Inferior parietal cortex (tissue), 1 donor: Measurements from ENCODE around the gene DOCK7.
"Not testable (repeated sequence)": the region's sequence is repeated elsewhere in the genome, so short reads cannot be mapped to it uniquely, and the experiment has no call there.

ENCODE experiments used
- DNase-seq: peaks from one replicate; pipeline ENCODE4 v3.0.0-alpha.2; 2016; ENCODE audit errors: extremely low spot score

DOCK7 gene

GRCh38 chr1:62530516-62531154, 157.6 kb downstream of the DOCK7 start:
- DNase-seq = peak; percentile 42

- DNase-seq = no peak
These were observed 159.0 kb downstream of the DOCK7 start for GRCh38 chr1:62529227-62529626.

DNA sequence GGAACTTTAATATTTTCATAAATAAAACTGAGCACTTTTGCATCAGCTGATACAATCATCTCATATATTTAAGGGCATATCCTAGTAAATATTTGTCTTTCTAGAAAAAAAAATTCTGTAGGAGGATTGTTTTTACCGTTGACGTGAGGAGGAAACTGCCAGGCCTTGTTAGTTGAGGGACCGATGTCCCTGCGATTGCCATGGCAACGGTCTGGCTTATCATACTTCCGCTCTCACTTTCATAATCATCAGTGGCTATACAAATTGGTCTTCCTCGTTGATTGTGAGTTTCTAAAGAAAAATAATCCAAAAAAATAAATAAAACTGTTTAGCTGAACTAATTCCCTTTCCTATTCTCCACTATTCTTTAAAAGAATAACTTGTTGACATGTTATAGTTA, 160.2 kb downstream of the DOCK7 start:
- no peak for DNase-seq

DNA sequence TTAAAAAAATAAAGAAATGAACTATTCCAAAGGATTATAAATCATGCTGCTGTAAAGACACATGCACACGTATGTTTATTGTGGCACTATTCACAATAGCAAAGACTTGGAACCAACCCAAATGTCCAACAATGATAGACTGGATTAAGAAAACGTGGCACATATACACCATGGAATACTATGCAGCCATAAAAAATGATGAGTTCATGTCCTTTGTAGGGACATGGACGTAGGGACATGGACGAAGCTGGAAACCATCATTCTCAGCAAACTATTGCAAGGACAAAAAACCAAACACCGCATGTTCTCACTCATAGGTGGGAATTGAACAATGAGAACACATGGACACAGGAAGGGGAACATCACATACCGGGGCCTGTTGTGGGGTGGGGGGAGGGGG, 160.8 kb downstream of the DOCK7 start:
- not testable (repeated sequence) for DNase-seq

GRCh38 chr1:62523860-62524259, 164.3 kb downstream of the DOCK7 start:
- no peak for DNase-seq

- no peak for DNase-seq
These were observed 171.6 kb downstream of the DOCK7 start for GRCh38 chr1:62516600-62516999.

DNA sequence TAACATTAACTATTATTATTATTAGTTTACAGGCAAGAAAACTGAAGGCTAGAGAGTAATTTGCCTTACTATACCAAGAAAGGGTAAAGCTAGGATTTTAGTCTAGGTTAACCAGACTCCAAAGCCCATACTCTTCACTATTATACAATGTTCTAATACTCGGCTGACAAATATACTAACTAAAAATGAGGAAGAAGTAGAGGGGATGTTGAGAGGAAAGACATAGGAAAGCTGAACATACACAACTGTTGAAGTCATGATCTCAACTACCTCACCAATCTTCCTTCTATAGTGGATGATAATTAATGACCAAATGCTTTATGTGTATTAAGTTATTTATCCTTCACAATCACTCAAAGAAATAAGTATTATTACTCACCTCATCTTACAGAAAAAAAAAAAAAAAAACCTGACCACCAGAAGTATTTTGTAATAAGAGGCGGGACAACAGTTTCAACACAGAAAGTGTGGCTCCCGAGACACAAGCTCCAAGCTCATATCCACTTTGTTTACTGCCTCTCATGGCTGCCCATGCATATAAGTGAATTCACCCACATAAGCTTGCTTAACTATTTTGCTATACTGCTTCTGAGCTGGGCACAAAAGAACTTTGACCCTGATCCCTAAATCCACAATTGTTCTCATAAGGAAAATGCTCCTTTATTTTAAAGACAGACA, 173.3 kb downstream of the DOCK7 start:
- no peak for DNase-seq

DNA sequence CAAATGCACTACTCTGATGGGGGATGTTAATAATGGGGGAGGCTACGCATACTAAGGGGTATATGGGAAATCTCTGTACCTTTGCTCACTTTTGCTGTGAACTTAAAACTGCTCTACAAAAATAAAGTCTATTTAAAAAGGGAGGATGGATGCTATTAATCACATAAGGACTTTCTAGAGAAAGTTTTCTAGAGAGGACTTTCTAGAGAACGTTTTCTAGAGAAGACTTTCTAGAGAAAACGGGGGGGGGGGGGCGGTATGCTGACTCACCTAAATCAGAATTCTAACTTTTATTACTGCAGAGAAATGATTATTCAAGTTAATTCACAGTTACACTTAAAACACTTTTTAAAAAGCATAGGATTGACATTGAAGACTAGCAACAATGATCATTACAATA, 175.2 kb downstream of the DOCK7 start:
- DNase-seq = no peak

GRCh38 chr1:62509028-62509427, 179.2 kb downstream of the DOCK7 start:
- DNase-seq = no peak

DNA sequence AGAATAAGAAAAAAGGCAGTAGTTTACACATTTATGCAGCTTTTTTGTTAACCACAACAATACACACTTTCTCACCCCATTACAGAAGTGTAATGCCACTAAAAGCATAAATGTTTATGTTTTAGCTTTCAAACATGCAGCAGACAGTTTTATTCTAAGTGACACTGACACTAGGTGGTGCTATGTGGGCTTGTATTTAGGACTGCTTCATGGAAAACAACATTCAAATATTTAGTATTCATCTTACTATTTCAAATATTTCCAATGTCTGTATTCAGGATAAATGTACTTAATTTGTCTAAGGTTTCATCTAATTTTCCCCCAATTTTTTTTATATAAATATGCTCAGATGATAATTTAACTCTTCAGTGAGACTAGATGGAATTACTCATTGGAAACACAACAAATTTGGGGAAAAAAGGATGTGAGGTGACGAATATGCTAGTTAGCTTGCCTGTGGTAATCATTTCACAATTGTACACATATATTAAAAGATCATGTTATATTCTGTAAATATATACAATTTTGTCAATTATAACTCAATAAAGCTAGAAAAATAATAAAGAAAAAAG, 179.9 kb downstream of the DOCK7 start:
- peak; percentile 60 for DNase-seq

DNA sequence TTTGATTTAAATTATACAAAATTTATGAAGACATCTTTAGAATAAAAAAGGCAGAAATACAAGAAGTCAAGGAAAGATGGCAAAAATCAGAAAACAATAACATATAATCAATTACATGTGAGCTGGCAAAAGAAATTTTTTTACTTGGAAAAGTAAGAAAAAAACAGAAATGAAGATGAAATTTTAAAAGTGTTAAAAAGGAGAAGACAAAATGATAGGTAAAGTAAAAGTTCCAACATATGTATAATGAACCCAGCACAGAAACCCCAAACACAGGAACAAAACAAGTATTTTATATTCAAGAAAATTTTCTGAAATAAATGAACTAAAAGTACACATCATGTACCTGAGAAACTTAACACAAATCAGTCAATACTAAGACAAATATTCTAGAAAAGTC, 188.0 kb downstream of the DOCK7 start:
- DNase-seq = no peak

DNA sequence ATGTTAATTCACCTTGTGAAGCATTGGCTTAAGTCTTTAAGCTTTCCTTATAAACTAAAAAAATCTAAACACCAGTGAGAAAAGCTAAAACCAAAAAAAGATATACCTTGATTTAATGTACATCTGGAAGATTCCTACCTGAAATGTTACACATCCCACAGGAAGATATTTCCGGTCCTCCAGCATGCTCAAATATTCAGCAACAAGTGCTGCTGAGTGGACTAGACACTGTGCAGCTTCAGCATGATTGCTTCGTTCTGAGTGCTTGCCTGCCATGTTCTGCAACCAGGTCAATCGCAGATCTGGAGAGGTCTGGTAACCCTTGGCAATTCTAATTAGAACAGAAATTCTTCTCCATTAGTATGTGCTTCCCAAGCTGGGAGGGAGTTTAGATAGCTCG, 194.0 kb downstream of the DOCK7 start:
- no peak for DNase-seq

DNA sequence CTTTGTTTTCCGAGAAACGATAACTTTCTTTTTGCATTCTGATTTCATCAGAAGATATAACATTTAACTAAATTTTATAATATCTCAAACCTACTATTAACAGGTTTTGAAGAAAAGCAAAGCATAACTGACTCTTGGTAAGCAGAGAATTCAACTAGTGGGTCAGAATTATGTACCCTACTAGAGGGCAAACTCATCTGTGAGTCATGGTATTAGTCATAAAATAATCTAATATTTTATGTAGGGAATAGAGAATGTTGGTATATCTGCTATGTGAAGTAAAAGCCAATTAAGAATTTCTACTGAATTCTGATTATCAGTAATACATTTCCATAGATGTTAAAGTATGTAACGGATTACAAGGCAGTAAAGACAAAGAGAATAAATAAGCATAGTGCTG, 194.5 kb downstream of the DOCK7 start:
- no peak for DNase-seq

- no peak for DNase-seq
These were observed 195.7 kb downstream of the DOCK7 start for GRCh38 chr1:62492521-62492920.

GRCh38 chr1:62487956-62488355, 200.2 kb downstream of the DOCK7 start:
- no peak for DNase-seq

- DNase-seq = no peak
These were observed 203.2 kb downstream of the DOCK7 start for GRCh38 chr1:62484824-62485468.

GRCh38 chr1:62481681-62482080, 206.5 kb downstream of the DOCK7 start:
- DNase-seq = no peak

DNA sequence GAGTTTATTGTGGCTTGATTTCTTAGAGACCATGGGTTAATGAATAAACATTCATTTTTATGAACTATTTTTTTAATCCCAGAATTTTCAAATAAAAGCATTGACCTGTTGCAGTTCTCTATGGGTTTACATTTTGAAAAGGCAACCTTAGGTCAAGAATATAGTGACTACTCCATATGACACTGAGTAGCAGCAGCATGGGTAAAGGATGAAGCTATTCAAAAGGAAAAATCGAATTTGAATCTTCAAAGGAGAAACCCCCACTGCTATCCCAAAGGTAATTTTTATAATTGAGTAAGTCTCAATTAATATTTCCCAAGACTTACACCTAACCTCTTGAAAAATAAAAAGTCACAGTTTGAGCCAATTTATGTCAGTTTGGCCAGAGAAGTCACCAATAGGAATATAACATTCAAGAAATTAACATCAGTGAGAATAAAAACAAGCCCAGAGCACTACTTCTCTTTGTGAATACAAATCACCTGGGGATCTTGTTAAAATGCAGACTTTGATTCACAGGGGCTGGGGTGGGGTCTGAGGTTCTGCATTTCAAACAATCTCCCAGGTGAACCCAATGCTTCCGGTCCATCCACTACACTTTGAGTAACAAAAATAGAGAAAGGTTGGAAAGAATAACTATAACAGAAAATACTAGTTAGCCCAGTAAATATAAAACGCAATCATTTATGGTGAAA, 211.5 kb downstream of the DOCK7 start:
- DNase-seq = no peak

GRCh38 chr1:62467092-62467491, 221.1 kb downstream of the DOCK7 start:
- no peak for DNase-seq

DNA sequence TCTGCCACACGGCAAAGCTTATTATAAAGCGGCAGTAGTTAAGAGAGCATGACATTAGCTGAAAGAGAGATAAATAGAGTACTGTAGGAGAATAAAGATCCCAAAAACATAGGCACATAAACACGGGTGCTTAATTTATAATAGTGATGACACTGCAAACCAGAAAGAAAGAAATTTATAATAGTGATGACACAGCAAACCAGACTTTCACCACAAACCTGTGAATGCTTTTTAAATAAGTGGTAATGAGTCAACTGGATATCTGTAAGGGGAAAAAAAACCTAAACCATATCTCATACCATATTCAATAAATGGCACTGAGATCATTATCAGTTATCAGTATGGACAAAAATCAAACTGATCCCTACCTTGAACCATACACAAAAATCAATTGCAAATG, 225.8 kb downstream of the DOCK7 start:
- DNase-seq = no peak

- DNase-seq = no peak
These were observed 230.2 kb downstream of the DOCK7 start for GRCh38 chr1:62457955-62458354.

GRCh38 chr1:62452951-62453350, 235.2 kb downstream of the DOCK7 start:
- DNase-seq = no peak
